Lung (tissue), 12 donors: ENCODE data around the gene PDE8B. TPM values are rescaled to one million over a fixed set of nuclear protein-coding genes. Genes with fewer than 3 reads are reported as not detected.

Experiments used
- ATAC-seq: fragments of 200-7000 bp; cut with Tn5 transposase; one replicate; pipeline ENCODE4 v1.9.1; 2020; ENCODE audit warnings: moderate number of reproducible peaks; ENCODE audit not compliant: insufficient read depth, low FRiP score
- DNase-seq, 3 donors: peaks; one replicate each; pipeline ENCODE4 v3.0.0-alpha.2; 2013 to 2017
- H3K27ac ChIP-seq, 2 donors: one replicate each; pipeline ENCODE4 v1.5.1; 2013; ENCODE audit warnings: mild to moderate bottlenecking in 2 of 2, moderate library complexity in 2 of 2, control low read depth in 1 of 2, inconsistent platforms in 1 of 2, low read depth in 1 of 2, low read length in 1 of 2
- H3K27me3 ChIP-seq, 3 donors: one replicate each; pipeline ENCODE4 v1.5.1; 2013; ENCODE audit warnings: low read length in 2 of 3; ENCODE audit not compliant: control insufficient read depth in 3 of 3, insufficient read depth in 3 of 3
- H3K36me3 ChIP-seq, 4 donors: one replicate each; pipeline ENCODE4 v1.5.1; 2013; ENCODE audit warnings: low read length in 4 of 4, mild to moderate bottlenecking in 1 of 4, moderate library complexity in 1 of 4; ENCODE audit not compliant: control insufficient read depth in 4 of 4, insufficient read depth in 4 of 4
- H3K4me1 ChIP-seq, 5 donors: one replicate each; pipeline ENCODE4 v1.5.1; 2013; ENCODE audit warnings: low read length in 5 of 5, mild to moderate bottlenecking in 2 of 5, moderate library complexity in 1 of 5; ENCODE audit not compliant: control insufficient read depth in 5 of 5, insufficient read depth in 5 of 5
- H3K4me3 ChIP-seq: one replicate; pipeline ENCODE4 v1.5.1; 2013; ENCODE audit warnings: mild to moderate bottlenecking, control low read depth, moderate library complexity
- H3K9ac ChIP-seq, 2 donors: one replicate each; pipeline ENCODE4 v1.5.1; 2013; ENCODE audit warnings: low read length in 2 of 2, control low read depth in 1 of 2; ENCODE audit not compliant: insufficient read depth in 1 of 2
- H3K9me3 ChIP-seq, 4 donors: one replicate each; pipeline ENCODE4 v1.5.1; 2013; ENCODE audit warnings: low read length in 3 of 4, mild to moderate bottlenecking in 1 of 4, moderate library complexity in 1 of 4; ENCODE audit not compliant: control insufficient read depth in 4 of 4, insufficient read depth in 3 of 4
- WGBS, 2 donors: extraction: QIAGEN DNeasy Blood & Tissue Kit; methylation state at CpG; one replicate each; pipeline ENCODE4 v1.1.7; 2013; 5-methylcytosine and 5-hydroxymethylcytosine counted together
- polyA plus RNA-seq, 2 donors: library from polyadenylated mRNA; stranded (reverse); fragments of 200-250 nt; gene quantifications; one replicate each; pipeline ENCODE4 v1.2.1, GENCODE V29; 2013
- total RNA-seq, 2 donors: library from RNA; depleted of rRNA in 1 of 2; stranded (reverse); fragments of >200 nt in 1 of 2; gene quantifications; one replicate each; pipeline ENCODE4 v1.2.1, GENCODE V29; 2014 to 2021
- TF ChIP-seq, protein P1 (sequence below): IDR thresholded peaks from 2 replicates; pipeline ENCODE4 v1.5.1; 2012; ENCODE audit warnings: mild to moderate bottlenecking; ENCODE audit errors: control extremely low read depth, extremely low read depth
- donor health status: control.
- donor health status: control.
- donor health status: Bipolar disorder and iron deficiency.
- donor health status: healthy.
- donor health status: DM: yes; HTN: yes; CAD: no.

The PDE8B gene
- total and polyA plus RNA-seq, 4 donors = 1.6 to 10.6 (median 2.1) TPM

DNA sequence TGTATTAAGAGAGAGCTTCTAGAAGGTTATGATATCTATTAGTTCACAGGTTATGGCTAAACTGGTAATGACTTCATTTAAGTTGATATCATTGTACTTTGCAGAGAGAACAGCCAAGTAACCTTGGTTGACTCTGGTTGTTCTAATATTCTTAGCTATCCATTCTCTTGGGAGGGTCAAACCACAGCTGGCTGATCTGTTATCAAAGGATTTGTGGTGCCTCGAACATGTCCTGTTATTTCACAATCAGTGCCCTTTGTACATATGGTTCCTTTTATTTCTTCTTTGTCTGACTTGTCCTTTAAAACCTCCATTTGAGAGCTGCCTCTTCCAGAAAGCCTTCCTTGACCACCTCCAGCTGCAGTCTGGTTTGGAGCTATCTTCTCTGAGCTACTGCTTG is 61.7 kb downstream of the PDE8B start:
- Histone ChIP-seq H3K36me3 (no peaks in the 10 kb centered on the region), H3K9ac (no peak overlapping the region), H3K4me3 (no peak overlapping the region), H3K9me3 (no peaks in the 10 kb centered on the region), H3K27me3 (no peaks in the 10 kb centered on the region), H3K27ac (no peak overlapping the region), H3K4me1 (no peaks in the 10 kb centered on the region)
- DNase-seq (no peak), ATAC-seq (no peak)
- WGBS, 2 donors = 25 to 50% methylated on average over 1 of the region's 1 CpG
- TF ChIP-seq, protein P1, sequence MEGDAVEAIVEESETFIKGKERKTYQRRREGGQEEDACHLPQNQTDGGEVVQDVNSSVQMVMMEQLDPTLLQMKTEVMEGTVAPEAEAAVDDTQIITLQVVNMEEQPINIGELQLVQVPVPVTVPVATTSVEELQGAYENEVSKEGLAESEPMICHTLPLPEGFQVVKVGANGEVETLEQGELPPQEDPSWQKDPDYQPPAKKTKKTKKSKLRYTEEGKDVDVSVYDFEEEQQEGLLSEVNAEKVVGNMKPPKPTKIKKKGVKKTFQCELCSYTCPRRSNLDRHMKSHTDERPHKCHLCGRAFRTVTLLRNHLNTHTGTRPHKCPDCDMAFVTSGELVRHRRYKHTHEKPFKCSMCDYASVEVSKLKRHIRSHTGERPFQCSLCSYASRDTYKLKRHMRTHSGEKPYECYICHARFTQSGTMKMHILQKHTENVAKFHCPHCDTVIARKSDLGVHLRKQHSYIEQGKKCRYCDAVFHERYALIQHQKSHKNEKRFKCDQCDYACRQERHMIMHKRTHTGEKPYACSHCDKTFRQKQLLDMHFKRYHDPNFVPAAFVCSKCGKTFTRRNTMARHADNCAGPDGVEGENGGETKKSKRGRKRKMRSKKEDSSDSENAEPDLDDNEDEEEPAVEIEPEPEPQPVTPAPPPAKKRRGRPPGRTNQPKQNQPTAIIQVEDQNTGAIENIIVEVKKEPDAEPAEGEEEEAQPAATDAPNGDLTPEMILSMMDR = no peak

DNA sequence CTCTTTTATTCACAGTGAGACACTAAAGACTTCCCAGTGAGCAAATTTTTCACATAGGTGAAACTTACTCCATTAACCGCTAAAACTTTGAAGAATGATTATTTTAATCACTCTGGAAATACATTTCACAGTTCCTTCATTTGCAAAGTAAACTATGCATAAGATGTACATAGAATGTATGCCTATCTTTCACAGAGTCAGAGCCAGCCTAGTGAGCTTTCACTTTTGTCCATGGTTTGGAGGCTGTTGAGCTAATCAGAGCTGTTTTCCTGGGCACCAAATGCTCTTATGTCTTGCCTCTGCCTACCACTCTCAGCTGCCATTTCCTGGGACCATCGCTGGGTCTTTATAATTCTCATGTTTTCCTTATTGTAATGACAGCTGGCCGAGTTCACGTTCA is 67.3 kb downstream of the PDE8B start:
- TF ChIP-seq, protein P1 = no peak
- H3K27ac ChIP-seq = no peak overlapping the region
- 92 to 94% methylated on average over 4 of the region's 4 CpGs for WGBS, 2 donors
- H3K27me3 ChIP-seq = no peaks in the 10 kb centered on the region
- ATAC-seq (no peak), DNase-seq (no peak)
- H3K4me1 ChIP-seq = peaks cover 0 to 21% (median 12%) of the 10 kb centered on the region in 5 donors
- no peaks in the 10 kb centered on the region for H3K36me3 ChIP-seq
- H3K9ac ChIP-seq = no peak overlapping the region
- H3K4me3 ChIP-seq = no peak overlapping the region
- H3K9me3 ChIP-seq = no peaks in the 10 kb centered on the region

DNA sequence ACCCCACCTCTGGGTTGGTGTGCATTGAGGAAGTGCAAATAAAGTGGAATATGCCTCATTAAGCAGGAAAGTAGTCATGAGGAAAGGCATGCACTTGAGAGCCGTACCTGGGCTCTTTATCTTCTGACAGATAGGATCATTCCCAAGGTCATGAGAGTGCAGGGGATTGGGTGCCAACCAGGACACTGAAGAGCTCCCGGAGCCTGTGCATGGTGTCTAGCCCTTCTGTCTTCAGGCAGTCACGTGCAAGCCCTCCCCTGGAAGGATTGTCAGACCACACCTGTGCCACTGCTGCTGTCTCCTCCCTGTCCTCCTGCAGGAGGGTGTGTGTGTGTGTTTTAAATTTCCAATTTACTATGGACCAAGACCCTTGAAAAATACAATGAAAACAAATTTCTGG is 69.6 kb downstream of the PDE8B start:
- WGBS, 2 donors = 76 to 89% methylated on average over 3 of the region's 3 CpGs
- Histone ChIP-seq H3K4me1 (peaks cover 0 to 21% (median 12%) of the 10 kb centered on the region in 5 donors), H3K4me3 (no peak overlapping the region), H3K27me3 (no peaks in the 10 kb centered on the region), H3K9me3 (no peaks in the 10 kb centered on the region), H3K9ac (no peak overlapping the region), H3K36me3 (no peaks in the 10 kb centered on the region), H3K27ac (no peak overlapping the region)
- ATAC-seq = no peak
- TF ChIP-seq, protein P1 = no peak
- DNase-seq = no peak

DNA sequence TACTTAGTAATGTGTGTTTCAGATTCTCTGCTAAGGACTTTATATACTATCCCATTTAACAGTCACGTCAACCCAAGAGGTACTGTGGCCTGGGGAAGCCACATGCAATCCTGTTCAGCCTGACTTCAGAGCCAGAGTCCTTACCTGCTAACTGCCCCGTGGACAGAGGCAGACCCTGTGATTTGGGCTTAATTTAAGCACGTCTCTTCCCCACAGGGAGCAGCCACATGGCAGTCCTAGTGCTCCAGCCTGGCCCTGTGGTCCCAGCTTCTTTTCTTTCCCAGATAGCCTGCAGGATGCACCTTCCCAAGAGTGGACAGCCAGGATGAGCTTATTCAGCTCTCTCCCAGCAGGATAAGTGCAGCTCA is 71.5 kb downstream of the PDE8B start:
- peaks cover 0 to 21% (median 12%) of the 10 kb centered on the region in 5 donors for H3K4me1 ChIP-seq
- no peaks in the 10 kb centered on the region for H3K27me3 ChIP-seq
- H3K9ac ChIP-seq = no peak overlapping the region
- TF ChIP-seq, protein P1 = no peak
- no peak for DNase-seq
- H3K9me3 ChIP-seq = no peaks in the 10 kb centered on the region
- H3K4me3 ChIP-seq = no peak overlapping the region
- 72 to 86% methylated on average over 3 of the region's 3 CpGs for WGBS, 2 donors
- H3K27ac ChIP-seq = no peak overlapping the region
- no peaks in the 10 kb centered on the region for H3K36me3 ChIP-seq
- no peak for ATAC-seq
